Central memory CD4-positive, alpha-beta T cell (primary cell): ENCODE data around the gene TMTC3.
"Not testable (repeated sequence)": the region's sequence is repeated elsewhere in the genome, so short reads cannot be mapped to it uniquely, and the experiment has no call there.

ENCODE experiments used
- DNase-seq: peaks from one replicate; pipeline ENCODE4 v3.0.0; 2022

TMTC3 gene

GRCh38 chr12:88167384-88167783 is 25.3 kb downstream of the TMTC3 start:
- DNase-seq: no peak

- DNase-seq: no peak
Measured at GRCh38 chr12:88172844-88173407, 30.8 kb downstream of the TMTC3 start.

- DNase-seq: no peak
Measured at GRCh38 chr12:88175544-88175943, 33.4 kb downstream of the TMTC3 start.

GRCh38 chr12:88179436-88180014 is 37.4 kb downstream of the TMTC3 start:
- no peak for DNase-seq

- no peak for DNase-seq
Measured at GRCh38 chr12:88181881-88182280, 39.8 kb downstream of the TMTC3 start.

GRCh38 chr12:88182416-88182815 is 40.3 kb downstream of the TMTC3 start:
- no peak for DNase-seq

GRCh38 chr12:88184196-88184595 is 42.1 kb downstream of the TMTC3 start:
- no peak for DNase-seq

- no peak for DNase-seq
Measured at GRCh38 chr12:88185279-88185678, 43.2 kb downstream of the TMTC3 start.

GRCh38 chr12:88185988-88186387 is 43.9 kb downstream of the TMTC3 start:
- no peak for DNase-seq

GRCh38 chr12:88187571-88187970 is 45.5 kb downstream of the TMTC3 start:
- DNase-seq: no peak

- no peak for DNase-seq
Measured at GRCh38 chr12:88188180-88188579, 46.1 kb downstream of the TMTC3 start.

GRCh38 chr12:88192426-88192825 is 50.3 kb downstream of the TMTC3 start:
- no peak for DNase-seq

- no peak for DNase-seq
Measured at GRCh38 chr12:88194868-88195267, 52.8 kb downstream of the TMTC3 start.

GRCh38 chr12:88200029-88200428 is 57.9 kb downstream of the TMTC3 start:
- no peak for DNase-seq

GRCh38 chr12:88202500-88202899 is 60.4 kb downstream of the TMTC3 start:
- no peak for DNase-seq

GRCh38 chr12:88206601-88207000 is 64.5 kb downstream of the TMTC3 start:
- no peak for DNase-seq

- no peak for DNase-seq
Measured at GRCh38 chr12:88207921-88208620, 66.0 kb downstream of the TMTC3 start.

GRCh38 chr12:88208661-88209060 is 66.6 kb downstream of the TMTC3 start:
- DNase-seq: no peak

- not testable (repeated sequence) for DNase-seq
Measured at GRCh38 chr12:88210311-88210710, 68.2 kb downstream of the TMTC3 start.

GRCh38 chr12:88218293-88218692 is 76.2 kb downstream of the TMTC3 start:
- no peak for DNase-seq

GRCh38 chr12:88219861-88220260 is 77.8 kb downstream of the TMTC3 start:
- DNase-seq: no peak

- no peak for DNase-seq
Measured at GRCh38 chr12:88223519-88223918, 81.4 kb downstream of the TMTC3 start.

- DNase-seq: no peak
Measured at GRCh38 chr12:88225776-88226175, 83.7 kb downstream of the TMTC3 start.

GRCh38 chr12:88227263-88227662 is 85.2 kb downstream of the TMTC3 start:
- no peak for DNase-seq

- no peak for DNase-seq
Measured at GRCh38 chr12:88227871-88228270, 85.8 kb downstream of the TMTC3 start.
